ENCODE results near the gene SLC22A23. TPM values are rescaled to one million over a fixed set of nuclear protein-coding genes. Genes with fewer than 3 reads are reported as not detected.

SLC22A23 gene
- total and polyA plus RNA-seq, 2 donors (not counting 1 experiment from before 2014, with no cell fraction given): 0.18 to 1.4 TPM

GRCh38 chr6:3466488-3467219 is 9.8 kb upstream of the SLC22A23 start:
- Mint-ChIP-seq H3K27ac (no peak overlapping the region), H3K4me1 (no peaks in the 10 kb centered on the region), H3K4me3 (no peak overlapping the region), H3K27me3 (peaks cover 42% of the 10 kb centered on the region), H3K9me3 (ENCODE audit: insufficient read depth) (no peaks in the 10 kb centered on the region)
- POLR2A ChIA-PET: no interaction called here
- H3K9ac ChIP-seq (ENCODE audit: low read length): no peak overlapping the region
- TF ChIP-seq, protein P1, sequence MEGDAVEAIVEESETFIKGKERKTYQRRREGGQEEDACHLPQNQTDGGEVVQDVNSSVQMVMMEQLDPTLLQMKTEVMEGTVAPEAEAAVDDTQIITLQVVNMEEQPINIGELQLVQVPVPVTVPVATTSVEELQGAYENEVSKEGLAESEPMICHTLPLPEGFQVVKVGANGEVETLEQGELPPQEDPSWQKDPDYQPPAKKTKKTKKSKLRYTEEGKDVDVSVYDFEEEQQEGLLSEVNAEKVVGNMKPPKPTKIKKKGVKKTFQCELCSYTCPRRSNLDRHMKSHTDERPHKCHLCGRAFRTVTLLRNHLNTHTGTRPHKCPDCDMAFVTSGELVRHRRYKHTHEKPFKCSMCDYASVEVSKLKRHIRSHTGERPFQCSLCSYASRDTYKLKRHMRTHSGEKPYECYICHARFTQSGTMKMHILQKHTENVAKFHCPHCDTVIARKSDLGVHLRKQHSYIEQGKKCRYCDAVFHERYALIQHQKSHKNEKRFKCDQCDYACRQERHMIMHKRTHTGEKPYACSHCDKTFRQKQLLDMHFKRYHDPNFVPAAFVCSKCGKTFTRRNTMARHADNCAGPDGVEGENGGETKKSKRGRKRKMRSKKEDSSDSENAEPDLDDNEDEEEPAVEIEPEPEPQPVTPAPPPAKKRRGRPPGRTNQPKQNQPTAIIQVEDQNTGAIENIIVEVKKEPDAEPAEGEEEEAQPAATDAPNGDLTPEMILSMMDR (IDR thresholded peaks at IDR 0.05): no peak
- TF ChIP-seq EZH2 (IDR thresholded peaks at IDR 0.05; ENCODE audit: borderline replicate concordance, insufficient read depth, low read depth, low read length, poor library complexity, severe bottlenecking): no peak
- ATAC-seq (ENCODE audit: low read depth): no peak
- H3K9me3 ChIP-seq (ENCODE audit: control extremely low read depth in 1 of 3, control insufficient read depth in 2 of 3, insufficient read depth in 1 of 3, low read length in 2 of 3): peaks cover 0 to 3% (median 0%) of the 10 kb centered on the region in 3 donors
- no peaks in the 10 kb centered on the region for H3K79me2 ChIP-seq (ENCODE audit: control insufficient read depth, insufficient read depth, low read length)
- no peak overlapping the region for H3K4me3 ChIP-seq (ENCODE audit: control extremely low read depth in 1 of 5, extremely low read depth in 1 of 5, insufficient read depth in 1 of 5, low read depth in 2 of 5, low read length in 4 of 5)
- CTCF ChIA-PET: interaction anchor here (0.9 kb wide), 1 partner anchor 266 kb away, joined by 4 read pairs; no protein-coding TSS in a partner anchor
- H3K36me3 ChIP-seq (replicated peaks in 1 of 2; ENCODE audit: control extremely low read depth in 1 of 2, control insufficient read depth in 1 of 2, extremely low read depth in 1 of 2, insufficient read depth in 2 of 2, low read length in 1 of 2): no peaks in the 10 kb centered on the region
- no peak overlapping the region for H2AFZ ChIP-seq (ENCODE audit: insufficient read depth, low read depth, low read length, poor library complexity, severe bottlenecking)
- no peaks in the 10 kb centered on the region for H4K20me1 ChIP-seq (ENCODE audit: control insufficient read depth, insufficient read depth, low read length, poor library complexity, severe bottlenecking)
- intact Hi-C loops (cut with micrococcal nuclease): no loop called here
- H3K27me3 ChIP-seq (replicated peaks in 1 of 4; ENCODE audit: control extremely low read depth in 1 of 4, control insufficient read depth in 3 of 4, insufficient read depth in 4 of 4, low read length in 3 of 4): peaks cover 0 to 9% (median 2%) of the 10 kb centered on the region in 4 experiments
- no peaks in the 10 kb centered on the region for H3K4me1 ChIP-seq (ENCODE audit: control insufficient read depth in 2 of 2, insufficient read depth in 2 of 2, low read length in 2 of 2)
- H3K4me2 ChIP-seq (replicated peaks; ENCODE audit: low read depth, low read length, poor library complexity, severe bottlenecking): no peak overlapping the region
- H3K27ac ChIP-seq (ENCODE audit: low read length in 2 of 2): no peak overlapping the region
- DNase-seq: no peak
- WGBS (ENCODE audit: insufficient coverage): 84% methylated on average over 5 of the region's 6 CpGs

DNA sequence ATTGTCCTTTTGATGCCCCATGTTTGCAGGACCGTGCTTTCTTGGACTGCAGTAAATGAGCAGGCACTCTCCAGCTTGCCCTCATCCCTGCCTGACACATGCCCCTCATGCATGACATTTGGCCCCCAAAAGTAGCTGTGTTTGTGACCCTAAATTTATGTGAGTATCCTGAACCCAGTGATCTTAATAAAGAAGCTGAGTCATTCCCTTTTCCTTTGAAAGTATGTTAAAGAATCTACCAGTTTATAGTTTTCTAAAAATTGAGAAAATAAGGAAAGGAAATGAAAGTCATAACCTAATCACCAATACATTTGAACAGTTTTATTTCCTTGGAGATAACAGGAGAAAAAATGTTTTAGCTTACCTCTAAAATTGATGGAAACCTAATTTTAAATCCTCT is 3.4 kb upstream of the SLC22A23 start:
- no peak for DNase-seq
- WGBS (ENCODE audit: insufficient coverage): 91% methylated on average over 1 of the region's 1 CpG
- Histone ChIP-seq H4K20me1 (ENCODE audit: control insufficient read depth, insufficient read depth, low read length, poor library complexity, severe bottlenecking) (no peaks in the 10 kb centered on the region), H3K79me2 (ENCODE audit: control insufficient read depth, insufficient read depth, low read length) (no peaks in the 10 kb centered on the region), H3K9me3 (ENCODE audit: control extremely low read depth in 1 of 3, control insufficient read depth in 2 of 3, insufficient read depth in 1 of 3, low read length in 2 of 3) (peaks cover 0 to 5% (median 0%) of the 10 kb centered on the region in 3 donors), H3K4me2 (replicated peaks; ENCODE audit: low read depth, low read length, poor library complexity, severe bottlenecking) (no peak overlapping the region), H3K4me1 (ENCODE audit: control insufficient read depth in 2 of 2, insufficient read depth in 2 of 2, low read length in 2 of 2) (peaks cover 18 to 20% of the 10 kb centered on the region in 2 donors), H3K4me3 (ENCODE audit: control extremely low read depth in 1 of 5, extremely low read depth in 1 of 5, insufficient read depth in 1 of 5, low read depth in 2 of 5, low read length in 4 of 5) (no peak overlapping the region), H3K27me3 (replicated peaks in 1 of 4; ENCODE audit: control extremely low read depth in 1 of 4, control insufficient read depth in 3 of 4, insufficient read depth in 4 of 4, low read length in 3 of 4) (peaks cover 0 to 34% (median 23%) of the 10 kb centered on the region in 4 experiments), H2AFZ (ENCODE audit: insufficient read depth, low read depth, low read length, poor library complexity, severe bottlenecking) (no peak overlapping the region), H3K9ac (ENCODE audit: low read length) (no peak overlapping the region), H3K36me3 (replicated peaks in 1 of 2; ENCODE audit: control extremely low read depth in 1 of 2, control insufficient read depth in 1 of 2, extremely low read depth in 1 of 2, insufficient read depth in 2 of 2, low read length in 1 of 2) (no peaks in the 10 kb centered on the region), H3K27ac (ENCODE audit: low read length in 2 of 2) (no peak overlapping the region)
- Mint-ChIP-seq H3K9me3 (ENCODE audit: insufficient read depth) (no peaks in the 10 kb centered on the region), H3K27ac (no peak overlapping the region), H3K27me3 (peaks cover 47% of the 10 kb centered on the region), H3K4me1 (peaks cover 5% of the 10 kb centered on the region), H3K4me3 (no peak overlapping the region)
- no peak for ATAC-seq (ENCODE audit: low read depth)
- intact Hi-C loops (cut with micrococcal nuclease): no loop called here
- no peak for TF ChIP-seq EZH2 (IDR thresholded peaks at IDR 0.05; ENCODE audit: borderline replicate concordance, insufficient read depth, low read depth, low read length, poor library complexity, severe bottlenecking)
- TF ChIP-seq, protein P1 (IDR thresholded peaks at IDR 0.05): no peak
- CTCF ChIA-PET: interaction anchor here (0.7 to 1.7 kb wide), 2 partner anchors 9 to 18 kb away, joined by 3 read pairs; no protein-coding TSS in a partner anchor
- POLR2A ChIA-PET: no interaction called here
